NCI-H446 (cell line): ENCODE measurements around the gene P2RY6.

Source experiments
- DNase-seq, 2 experiments: peaks; one replicate each; lab custom pipeline; 2025; lab: John Stamatoyannopoulos, UW

P2RY6 gene

DNA sequence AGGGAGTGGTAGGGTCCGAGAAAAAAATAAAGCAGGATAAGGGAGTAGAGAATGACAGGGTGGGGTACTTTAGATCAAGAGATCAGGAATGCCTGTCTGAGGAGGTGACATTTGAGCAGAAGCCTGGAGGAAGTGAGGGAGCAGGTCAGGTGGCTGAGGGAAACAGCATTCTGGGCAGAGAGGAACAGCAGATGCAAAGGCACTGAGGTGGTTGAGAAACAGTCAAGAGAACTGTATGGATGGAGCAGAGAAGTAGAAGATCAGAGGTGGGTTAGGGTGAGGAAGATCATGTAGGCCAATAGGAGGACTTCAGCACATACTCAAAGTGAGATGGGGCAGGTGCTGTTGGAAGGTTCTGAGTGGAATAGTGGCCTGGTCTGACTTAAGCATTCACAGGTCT, 44.3 kb downstream of the P2RY6 start:
- no peak for DNase-seq

DNA sequence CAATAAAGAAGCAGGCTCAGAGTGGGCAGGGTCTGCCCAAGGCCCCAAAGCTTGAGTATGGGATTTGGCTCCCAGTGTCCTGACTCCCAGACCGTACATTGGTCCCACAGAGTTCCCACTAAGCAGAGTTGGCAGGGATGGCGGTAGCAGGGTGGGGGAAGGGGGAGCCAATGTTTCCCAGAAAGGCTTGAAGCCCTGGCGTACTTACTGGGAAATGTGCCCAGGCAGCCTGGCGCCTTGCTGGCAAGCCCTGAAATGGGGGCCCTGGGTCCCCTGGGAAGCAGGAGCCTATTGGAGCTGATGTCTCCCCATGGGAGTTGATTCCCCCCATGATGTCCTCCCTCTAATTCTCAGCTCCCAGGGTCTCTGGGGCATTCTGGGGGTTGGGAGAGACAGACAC, 45.2 kb downstream of the P2RY6 start:
- DNase-seq = peak; percentile 60 to 88

DNA sequence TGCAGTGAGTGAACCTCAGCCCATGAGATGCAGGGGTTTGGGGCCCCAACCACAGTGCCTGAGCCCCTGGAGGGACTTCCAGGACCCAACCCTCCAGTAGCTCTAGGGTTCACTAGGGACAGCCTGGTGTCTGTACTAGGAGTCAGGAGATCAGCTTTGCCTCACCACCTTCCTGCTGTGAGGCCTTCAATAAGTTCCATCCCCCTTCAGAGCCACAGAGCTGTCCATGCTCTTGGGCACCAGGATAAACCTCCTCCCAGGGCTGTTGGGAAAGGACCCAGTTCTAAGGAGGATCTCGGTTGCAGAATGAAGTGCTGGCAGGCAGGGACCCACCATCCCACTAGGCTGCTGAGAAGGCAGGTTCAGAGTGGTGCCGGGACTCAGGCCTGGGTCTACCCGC, 45.7 kb downstream of the P2RY6 start:
- no peak for DNase-seq

DNA sequence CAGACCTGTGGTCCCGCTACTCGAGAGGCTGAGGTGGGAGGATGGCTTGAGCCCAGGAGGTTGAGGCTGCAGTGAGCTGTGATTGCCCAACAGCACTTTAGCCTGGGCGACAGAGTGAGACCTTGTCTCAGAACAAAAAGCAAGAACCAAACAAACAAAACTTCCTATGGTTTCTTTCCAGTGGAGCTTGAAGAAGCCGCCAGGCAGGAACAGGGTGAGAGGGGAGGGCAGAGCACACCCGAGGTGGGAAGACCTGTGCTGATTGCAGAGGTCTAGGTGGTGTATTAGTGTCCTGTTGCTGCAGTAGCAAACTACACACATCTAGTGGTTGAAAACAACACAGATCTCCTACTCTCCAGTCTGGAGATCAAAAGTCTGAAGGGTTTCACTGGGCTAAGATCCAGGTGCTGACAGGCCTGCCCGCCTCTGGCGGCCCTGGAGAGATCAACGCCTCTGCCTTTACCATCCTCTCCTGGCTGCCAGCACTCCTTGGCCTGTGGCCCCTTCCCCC, 46.4 kb downstream of the P2RY6 start:
- DNase-seq = peak; percentile 46 to 69

DNA sequence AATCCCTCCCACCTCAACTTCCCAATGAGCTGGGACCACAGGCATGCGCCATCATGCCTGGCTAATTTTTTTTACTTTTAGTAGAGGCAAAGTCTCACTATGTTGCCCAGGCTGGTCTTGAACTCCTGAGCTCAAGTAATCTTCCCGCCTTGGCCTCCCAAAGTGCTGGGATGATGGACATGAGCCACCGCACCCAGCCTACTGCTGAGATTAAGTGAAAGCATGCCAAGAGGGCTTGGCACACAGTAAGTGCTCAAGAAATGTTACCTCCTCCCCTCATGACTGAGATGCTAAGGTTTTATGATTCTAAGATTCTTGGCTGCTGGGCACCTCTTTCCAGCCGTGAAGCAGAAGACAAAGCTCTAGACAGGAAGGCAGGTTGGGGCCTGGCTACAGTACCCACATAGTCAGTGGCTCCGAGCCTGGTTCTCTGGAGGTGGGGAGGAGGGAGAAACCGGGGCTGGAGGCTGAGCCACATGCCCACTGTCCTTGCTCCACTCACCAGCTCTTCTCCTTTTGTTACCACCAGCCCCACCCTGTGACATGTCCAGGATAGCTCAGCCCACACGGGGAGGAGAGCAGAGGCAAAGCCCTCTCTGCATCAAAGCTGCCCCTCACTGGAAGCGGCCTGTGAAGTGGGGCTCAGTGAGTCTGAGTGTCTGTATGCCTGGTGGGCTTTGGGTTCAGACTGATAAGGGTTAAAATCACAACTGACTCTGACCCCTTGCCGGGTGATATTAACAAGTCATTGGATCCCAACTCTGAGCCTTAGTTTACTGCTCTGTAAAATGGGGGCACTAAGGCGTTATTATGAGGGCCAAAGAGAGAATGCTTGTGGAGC, 48.8 kb downstream of the P2RY6 start:
- DNase-seq = peak; percentile 20 to 74

DNA sequence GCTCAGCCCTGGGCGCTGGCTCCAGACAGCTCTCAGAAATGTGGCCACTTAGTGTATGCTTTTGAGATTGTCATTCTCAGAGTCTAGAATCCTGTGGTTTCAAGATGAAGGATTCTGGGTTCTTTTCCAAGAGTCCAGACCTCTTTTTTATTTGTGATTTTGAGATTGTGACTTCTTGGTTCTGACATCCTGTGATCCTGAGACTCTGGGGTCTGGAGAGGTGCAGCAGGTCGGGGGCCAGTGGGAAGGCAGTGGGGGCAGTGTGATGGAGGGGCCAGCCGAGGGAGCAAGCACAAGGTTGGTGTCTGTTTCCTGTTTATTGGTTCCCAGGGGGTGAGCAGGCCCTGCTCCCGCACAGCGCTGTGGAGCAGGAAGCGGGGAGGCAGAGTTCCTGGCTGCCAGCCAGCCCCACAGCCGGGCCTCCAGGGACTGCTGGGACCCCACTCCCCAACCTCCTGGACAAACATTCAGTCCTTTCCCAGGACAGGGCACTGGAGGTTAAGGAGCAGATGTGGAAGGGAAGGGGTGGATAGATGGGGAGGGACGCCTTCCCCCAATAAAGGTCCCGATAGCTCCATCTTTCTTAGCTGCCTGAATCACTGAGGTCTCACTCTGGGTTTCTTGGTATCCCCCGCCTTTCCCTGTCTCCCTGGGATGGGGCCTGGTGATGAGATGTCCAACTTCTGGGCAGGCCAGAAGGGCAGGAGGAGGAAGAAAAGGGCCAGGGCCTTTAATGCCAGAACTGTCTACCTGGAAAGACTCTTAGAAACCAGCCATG, 49.7 kb downstream of the P2RY6 start:
- no peak for DNase-seq

DNA sequence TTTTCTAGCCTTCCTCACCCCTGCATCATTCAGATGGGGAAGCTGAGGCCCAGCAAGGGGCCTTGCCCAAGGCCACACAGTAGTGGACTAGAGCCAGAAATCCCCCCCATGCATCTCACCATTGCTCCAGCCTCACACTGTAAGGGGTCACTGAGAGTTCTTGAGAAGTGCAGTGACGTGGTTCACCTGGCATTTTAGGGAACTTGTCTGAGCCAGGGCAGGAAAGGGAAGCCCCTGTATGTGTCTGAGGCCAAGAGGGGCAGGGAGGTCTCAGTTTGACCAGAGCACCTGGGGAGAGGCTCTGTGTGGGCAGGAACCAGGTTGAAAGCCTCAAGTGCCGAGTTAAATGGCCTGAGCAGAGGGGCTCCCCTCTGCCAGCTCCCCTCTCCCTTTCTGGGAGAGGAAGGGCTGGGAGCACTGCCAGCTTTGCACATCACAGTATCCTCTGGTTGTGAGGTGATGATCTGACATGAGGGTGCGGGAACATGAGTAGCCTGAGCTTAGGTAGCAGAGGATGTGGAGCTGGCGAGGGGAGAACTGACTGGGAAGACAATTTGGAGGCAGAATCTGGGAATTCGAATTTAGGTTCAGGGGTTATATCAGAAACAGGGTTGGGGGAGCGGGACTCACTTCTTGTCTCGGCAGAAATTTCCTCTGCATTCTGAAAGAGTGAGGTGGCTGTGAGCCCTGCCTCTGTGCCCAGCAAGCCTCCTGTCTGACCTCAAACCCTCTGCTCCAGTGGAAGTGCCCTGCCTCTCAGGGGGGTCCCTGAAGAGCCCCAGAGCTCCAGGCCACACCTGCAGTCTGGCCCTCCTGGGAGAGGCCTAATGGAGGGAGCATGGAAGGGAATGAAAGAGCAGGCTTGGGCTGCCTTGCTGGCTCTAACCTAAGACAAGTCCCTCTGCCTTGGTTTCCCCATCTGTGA, 50.5 kb downstream of the P2RY6 start:
- peak in 1 of 2 experiments; percentile 27 for DNase-seq

DNA sequence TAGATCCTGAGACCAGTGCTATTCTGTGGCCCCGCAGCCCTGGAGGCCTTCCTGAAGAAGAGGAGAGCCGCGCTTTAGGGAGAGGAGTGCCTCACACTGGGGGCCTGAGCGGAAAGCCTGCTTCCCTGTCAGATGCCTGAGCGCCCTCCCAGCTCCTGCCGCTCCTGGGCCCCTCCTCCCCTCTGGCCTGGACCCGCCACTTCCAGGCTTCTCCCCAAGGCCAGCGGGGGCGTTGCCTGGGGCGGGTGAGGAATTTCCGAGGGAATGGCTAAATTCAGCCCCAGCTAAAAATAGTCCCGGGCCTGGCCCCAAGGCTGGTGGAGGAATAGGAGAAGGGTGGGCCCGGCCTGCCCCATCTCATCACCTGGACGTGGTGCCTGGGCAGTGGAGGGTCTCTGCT, 51.3 kb downstream of the P2RY6 start:
- DNase-seq = no peak

DNA sequence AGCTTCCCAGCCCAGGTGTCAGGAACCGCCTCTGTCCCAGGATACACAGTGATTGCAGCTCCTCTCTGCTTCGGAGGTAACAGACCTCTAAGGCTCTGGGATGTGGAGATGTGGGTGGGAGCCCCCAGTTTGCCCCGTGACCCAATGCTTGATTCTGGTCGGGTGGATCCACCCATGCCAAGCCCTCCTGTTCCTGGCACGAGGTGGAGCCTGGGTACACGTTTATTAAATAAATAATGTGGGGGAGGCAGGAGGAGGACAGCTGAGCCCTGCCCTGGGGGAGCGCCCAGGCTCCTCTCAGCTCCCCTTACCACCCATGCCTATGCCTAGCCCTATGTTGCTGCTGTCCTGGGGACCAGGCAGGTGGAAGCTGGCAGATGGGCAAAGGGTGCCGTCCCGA, 52.0 kb downstream of the P2RY6 start:
- no peak for DNase-seq

DNA sequence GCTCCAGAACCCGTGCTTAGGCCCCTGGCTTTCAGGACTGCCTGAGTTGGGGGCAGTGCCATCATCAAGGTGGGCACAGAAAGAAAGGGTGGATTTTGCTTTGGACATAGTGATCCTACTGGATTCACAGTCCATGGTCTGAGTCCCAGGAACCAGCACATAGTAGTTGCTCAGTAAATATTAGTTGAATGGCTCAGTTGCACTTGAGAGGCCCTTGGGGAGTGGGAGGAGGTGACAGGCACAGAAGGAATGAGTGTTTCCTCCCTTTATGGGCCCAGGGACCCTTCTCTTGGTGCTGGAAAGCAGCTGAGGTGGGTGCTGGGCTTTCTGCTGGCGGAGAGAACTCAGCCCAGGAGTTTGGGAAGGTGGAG, 52.5 kb downstream of the P2RY6 start:
- no peak for DNase-seq

DNA sequence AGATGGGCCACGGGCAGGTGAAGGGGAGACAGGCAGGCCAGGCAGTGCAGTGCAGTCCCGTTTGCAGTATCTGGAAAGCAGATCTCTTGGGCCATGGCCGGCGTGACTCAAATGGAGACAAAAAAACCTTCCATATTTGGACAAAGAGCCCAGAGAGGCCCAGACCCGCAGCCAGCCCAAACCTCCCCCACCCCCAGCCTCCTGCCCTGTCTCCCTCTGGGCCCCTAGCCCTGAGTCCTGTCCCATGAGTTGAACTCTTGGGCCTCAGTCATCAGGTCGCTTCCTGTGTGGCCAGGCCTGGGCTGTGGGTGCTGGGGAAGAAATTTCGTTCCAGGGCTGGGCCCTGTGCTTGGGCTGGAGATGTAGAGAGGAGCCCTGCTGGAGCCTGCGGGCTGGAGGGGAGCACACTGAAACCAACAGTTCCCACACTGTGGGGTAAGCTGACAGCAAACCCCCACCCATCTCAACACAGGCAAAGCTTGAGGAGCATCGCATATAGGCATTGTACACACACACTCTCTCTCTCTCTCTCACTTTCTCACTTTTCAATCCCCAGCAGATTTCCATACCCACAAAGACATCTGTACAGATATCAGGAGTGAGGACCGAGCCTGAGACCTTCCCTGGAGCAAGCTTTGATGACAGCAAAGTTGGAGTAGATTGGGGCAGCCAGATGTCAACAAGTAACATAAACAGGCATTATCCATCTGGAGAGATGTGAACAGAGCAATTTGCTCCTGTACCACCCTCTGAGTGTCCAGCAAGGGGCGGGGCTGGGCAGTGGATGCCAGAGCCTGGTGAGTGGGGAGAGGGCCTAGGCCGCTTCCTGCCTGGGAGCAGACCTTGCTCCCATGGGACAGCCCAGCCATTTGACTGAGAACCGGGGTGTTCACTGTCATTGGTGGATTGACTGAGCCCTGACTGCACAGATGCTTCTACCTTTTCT, 53.2 kb downstream of the P2RY6 start:
- no peak for DNase-seq

DNA sequence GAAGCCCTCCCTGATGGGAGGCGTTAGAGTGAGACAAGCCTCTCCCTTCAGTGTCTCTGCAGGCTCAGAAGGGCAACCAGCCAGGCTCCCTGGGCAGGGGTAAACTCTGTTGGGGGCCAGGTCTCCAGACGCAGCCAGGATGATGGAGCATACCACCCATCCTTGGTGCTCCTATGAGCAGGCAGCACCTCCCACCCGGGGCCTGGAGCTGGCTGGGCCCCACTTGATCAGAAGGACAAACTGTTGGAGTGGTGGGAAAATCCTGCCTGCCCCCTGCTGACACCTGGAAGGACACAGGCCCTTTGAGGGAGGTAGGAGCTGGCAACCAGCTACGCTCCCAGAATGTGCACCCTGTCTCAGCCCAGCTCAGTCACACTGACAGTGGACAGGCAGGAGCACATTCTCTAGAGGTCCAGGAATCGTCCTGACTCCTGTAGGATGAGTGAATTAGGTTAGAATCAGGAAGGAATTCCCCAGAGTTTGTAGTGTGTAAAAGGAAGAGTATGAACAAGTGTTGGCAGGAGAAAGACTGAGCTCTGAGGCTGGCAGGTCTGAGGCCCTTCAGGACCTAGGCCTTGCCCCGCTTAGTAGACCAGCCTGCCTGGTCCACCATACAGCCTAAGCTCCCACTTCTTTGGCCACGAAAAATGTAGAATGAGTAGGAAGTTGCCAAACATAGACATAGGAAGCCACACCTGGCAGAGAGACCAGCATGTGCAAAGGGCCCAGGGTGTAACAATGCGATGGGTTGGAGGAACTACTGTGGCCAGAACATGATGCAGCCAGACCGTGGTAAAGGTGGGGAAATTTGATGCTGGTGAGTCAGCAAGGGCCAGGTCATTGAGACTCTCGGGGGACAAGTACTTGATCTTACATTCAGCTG, 55.0 kb downstream of the P2RY6 start:
- DNase-seq = peak in 1 of 2 experiments; percentile 24

DNA sequence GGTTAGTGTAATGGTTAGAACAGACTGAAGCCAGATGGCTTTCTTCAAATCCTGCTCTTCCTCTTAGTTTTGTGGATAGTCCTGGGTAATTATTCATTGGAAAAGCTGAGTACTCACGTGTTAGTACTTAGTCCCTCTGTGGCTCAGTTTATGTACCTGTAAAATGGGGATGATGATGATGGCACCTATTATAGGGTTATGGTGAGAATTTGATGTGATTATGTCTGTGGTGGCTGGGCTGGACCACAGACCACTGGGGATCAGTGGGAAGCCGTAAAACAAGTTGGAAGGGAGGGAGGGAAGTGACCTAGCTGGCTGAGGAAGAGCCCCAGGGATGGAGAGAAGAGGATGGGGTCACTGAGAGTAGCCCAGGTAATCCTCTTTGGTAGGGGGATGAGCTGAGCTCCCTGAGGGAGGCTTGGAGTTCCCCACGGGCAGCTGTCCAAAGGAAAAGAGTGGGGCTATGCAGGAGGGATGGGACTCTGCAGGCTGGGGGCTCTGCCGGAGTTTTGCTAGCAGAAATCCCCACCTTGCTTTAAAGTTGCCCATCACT, 55.8 kb downstream of the P2RY6 start:
- no peak for DNase-seq

DNA sequence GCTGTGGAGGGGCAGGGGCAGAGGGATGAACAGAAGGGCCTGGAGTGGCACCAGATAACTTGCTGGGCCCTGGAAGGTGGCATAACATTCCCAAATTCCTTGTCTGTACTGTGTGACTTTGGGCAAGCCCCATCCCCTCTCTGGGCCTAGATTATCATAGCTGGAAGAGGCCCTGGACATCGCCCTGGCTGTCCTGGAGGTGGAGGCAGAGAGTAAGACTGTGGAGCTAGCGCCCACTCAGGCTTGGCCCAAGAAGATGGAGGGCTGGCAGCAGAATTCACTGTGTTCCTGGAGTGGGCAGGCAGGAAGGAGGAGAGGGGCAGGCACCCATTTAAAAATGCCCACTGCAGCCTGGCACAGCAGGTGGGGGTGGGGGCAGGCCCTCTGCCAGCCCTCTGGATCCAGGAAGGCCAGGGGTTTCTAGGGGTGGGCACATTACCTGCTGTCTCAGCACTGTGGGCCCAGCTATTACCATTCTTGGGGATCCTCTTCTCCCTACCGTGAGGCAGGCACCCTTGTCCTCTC, 58.5 kb downstream of the P2RY6 start:
- no peak for DNase-seq

DNA sequence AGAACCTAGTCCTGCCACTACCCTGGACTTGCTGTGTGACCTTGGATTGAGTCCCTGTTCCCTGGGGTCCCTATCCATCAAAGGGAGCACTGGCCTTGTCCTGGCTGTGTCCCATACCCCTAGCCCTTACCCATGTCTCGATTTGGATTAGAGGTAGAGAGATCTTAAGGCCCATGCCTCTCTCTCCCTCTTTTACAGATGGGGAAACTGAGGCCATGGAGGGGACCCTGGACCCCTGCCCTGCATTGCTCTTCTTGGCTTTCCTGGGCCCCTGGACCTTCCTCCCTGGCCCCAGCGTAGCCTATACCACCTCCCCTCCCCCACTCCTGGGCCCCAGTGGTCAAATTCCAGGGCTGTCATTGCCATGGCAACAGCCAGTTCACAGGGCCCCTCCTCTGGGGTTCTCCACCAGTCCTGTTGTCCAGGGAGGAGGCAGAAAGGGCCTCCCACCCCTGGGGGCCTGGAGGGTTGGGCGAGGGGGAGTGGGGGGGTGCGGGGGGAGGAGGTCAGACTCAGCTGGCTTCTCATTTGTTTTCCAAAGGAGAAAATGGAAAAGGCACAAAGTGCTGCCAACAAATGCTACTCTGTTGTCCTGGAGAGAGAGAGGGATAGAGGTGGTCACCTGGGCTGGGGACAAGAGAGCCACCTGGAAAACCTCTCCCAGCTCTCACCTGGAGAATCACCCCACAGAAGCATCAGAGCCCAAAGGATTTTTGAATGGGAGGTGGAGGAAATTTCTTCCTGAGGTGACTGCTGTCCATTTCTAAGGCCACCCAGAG, 59.2 kb downstream of the P2RY6 start:
- DNase-seq = no peak

DNA sequence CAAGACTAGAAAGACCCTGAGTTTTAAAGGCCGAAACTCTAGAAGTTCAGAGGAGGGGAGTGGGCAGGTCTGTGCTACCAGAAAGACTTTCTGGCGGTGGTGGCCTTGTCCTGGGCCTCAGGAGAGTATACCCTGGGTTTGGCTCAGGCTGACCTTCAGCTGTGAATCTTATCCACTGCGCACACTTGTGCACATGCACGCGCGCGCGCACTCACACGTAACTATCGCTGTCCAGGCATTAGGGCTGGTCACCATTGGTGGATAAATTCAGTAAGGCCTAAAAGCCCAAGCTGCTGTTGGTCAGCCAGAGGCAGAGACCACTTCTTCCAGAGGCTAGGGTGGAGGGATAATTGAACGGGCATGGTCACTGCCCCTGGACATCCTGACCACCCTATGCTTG, 61.0 kb downstream of the P2RY6 start:
- DNase-seq = no peak

DNA sequence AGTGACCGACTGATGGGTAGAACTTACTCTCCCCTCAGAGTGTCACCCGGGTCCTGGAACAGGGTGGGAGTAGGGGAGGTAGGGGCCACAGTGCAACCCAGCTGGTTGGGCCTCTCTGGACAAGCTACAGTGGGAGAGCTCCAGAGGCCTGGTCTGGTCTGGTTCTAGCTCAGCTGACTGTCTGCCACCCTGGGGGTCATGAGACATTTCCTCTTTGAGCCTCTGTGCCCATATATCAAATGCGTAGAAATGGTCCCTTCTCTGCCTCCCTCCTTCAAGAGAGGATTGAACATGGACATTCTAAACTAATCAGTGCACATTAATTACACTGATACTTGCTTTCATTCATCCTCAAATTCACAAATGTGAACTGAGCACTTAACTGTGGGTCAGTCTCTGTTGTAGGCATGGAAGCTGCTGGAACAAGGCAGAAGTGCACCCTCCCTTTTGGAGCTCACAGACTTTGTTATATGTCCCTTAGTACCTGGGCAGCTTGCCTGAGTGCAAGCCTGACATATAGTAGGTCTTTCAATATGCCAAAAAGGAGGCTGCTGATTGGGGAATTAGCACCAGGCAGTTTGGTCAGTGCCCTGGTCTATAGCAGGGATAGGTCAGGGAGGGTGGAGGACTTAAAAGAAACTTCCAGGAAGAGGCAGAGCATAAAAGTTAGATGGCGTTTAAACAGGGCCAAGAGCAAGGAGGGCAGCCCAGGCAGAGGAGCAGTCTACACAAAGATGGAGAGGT, 61.7 kb downstream of the P2RY6 start:
- DNase-seq = no peak
